Neuron (in vitro differentiated cells): ENCODE measurements around the gene TANC1.

Experiments
- H2AFZ ChIP-seq: one replicate; pipeline ENCODE4 v1.6.1; 2013; ENCODE audit warnings: low read depth, mild to moderate bottlenecking, inconsistent platforms, low read length, moderate library complexity
- H3K27me3 ChIP-seq: one replicate; pipeline ENCODE4 v1.6.1; 2013; ENCODE audit warnings: low read length; ENCODE audit not compliant: insufficient read depth
- H3K36me3 ChIP-seq: one replicate; pipeline ENCODE4 v1.6.1; 2013; ENCODE audit warnings: low read length; ENCODE audit not compliant: insufficient read depth
- H3K4me1 ChIP-seq: one replicate; pipeline ENCODE4 v1.6.1; 2013; ENCODE audit warnings: low read length; ENCODE audit not compliant: insufficient read depth
- H3K4me3 ChIP-seq: 2 replicates; pipeline ENCODE4 v1.5.1; 2013; ENCODE audit warnings: mild to moderate bottlenecking, low read length, moderate library complexity
- H3K9me3 ChIP-seq: one replicate; pipeline ENCODE4 v1.6.1; 2013; ENCODE audit warnings: low read length

Gene TANC1

DNA sequence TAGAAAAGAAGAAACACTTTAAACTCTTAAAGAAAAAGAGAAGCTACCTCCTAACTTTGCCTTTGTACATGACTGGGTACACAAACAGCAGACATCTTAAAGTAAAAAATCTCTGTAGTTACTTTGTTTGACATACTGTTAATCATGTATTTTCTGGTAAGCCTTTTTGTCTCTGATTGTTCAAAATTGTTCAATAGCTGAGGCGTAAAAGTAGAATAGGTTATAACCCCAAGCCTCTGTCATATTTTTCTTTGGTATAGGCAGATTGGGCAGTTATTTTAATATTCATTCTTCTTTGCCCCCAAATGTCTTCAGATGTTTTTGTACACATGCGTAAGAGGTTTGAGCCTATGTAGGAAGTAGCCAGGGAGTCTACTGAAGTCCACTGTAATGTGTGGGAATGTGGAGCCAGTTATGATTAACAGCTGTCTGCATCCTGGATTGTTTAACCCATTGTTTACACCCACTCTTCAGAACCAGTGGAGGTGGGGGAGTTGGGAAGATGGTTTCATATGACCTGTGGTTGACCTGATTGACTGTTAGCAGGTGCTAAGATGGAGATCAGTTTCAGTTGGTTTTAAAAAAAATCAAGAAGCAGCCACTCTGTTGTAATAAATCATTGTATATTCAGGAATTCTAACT lies 150.5 kb downstream of the TANC1 start:
- Histone ChIP-seq H2AFZ (no peak overlapping the region), H3K27me3 (no peaks in the 10 kb centered on the region), H3K4me3 (no peak overlapping the region), H3K36me3 (no peaks in the 10 kb centered on the region), H3K9me3 (no peaks in the 10 kb centered on the region), H3K4me1 (peaks cover 3% of the 10 kb centered on the region)

DNA sequence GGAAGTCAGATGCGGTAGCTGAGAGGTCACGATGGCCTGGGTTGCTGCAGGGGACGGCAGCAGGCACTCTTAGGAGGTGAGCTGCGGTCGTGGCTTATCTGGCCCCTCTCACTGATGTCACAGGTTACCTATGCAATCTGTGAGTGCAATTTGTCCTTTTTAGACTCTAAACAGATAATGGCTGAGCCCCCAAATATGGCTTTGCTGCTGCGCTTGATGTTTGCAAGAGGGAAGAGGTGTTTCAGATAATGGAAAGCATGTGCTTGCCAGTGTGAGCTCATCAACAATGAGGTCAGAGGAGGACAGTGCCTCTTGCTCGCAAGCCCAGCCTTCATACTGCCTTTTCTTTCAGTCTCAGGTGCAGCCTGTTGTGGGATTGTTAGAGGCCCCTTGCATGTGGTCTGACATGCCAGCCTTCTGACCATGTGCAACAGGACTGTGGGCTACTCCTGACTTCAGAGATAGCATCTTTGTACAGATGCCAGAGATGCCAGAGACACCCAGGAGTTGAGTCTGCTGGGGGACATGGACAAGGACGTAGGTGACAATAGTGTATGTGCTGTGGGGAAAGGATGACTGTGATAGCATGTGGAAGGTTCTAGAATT lies 151.3 kb downstream of the TANC1 start:
- no peak overlapping the region for H3K4me3 ChIP-seq
- no peak overlapping the region for H2AFZ ChIP-seq
- H3K9me3 ChIP-seq, result no peaks in the 10 kb centered on the region
- no peaks in the 10 kb centered on the region for H3K36me3 ChIP-seq
- H3K27me3 ChIP-seq, result no peaks in the 10 kb centered on the region
- peaks cover 3% of the 10 kb centered on the region for H3K4me1 ChIP-seq

DNA sequence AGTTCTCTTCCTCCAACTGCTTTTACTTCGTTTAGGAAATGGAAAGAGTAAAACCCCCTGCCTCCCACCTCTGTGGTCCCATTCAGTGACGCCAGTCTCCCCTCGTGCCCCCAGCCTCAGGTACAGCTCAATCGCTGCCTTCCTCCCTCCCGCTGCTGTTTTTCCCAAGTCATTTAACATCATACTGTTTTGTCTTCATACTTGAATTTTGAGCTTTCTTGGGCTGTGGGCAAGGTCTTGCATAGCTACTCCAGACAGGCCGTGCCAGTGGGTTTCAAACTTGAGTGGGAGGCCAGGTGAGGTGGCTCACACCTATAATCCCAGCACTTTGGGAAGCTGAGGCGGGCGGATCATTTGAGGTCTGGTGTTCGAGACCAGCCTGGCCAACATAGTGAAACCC lies 155.3 kb downstream of the TANC1 start:
- Histone ChIP-seq H3K4me1 (peaks cover 3% of the 10 kb centered on the region), H3K36me3 (no peaks in the 10 kb centered on the region), H2AFZ (no peak overlapping the region), H3K4me3 (no peak overlapping the region), H3K9me3 (no peaks in the 10 kb centered on the region), H3K27me3 (no peaks in the 10 kb centered on the region)

DNA sequence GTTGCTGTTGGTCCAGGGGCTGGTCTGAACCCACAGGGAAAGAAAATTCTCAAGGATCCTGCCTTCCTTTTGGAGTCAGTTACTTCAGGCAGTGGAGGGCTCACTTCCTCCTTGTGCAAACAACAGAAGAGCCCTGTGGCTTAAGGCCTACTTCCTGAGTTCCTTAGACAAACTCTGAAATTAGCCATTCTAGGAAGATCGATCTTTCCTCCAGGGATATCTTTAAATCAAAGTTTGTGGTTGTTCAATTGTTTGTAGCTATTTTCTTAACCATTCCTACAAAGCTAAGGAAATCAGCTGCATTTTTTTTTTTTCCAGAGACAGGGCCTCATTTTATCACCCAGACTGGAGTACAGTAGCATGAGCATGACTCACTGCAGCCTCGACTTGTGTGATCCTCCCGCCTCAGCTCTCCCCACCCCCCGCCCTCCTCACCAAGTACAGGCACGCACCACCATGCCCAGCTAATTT lies 156.0 kb downstream of the TANC1 start:
- Histone ChIP-seq H2AFZ (no peak overlapping the region), H3K27me3 (no peaks in the 10 kb centered on the region), H3K36me3 (no peaks in the 10 kb centered on the region), H3K4me3 (no peak overlapping the region), H3K4me1 (peaks cover 2% of the 10 kb centered on the region), H3K9me3 (no peaks in the 10 kb centered on the region)

DNA sequence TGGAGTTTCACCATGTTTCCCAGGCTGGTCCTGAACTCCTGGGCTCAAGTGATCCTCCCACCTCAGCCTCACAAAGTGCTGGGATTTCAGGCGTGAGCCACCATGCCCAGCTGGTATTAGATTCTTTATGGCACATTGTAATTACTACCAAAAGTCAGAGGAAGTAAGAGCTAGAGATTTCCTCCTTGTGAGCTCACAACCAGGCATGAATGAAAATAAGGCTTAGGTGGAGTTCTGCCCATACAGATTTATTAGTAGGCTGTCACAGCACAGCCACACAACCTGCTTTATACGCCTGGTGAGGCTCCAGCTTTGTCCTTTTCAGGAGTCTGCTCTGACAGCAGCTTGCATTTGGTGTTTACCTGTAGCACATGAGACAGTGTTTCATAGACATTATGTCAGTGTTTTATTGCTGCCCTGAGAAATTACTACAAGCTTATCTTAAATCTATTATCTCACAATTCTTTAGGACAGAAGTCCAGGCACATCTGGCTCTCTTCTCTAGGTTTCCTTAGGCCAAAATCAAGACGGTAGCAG lies 156.6 kb downstream of the TANC1 start:
- no peaks in the 10 kb centered on the region for H3K4me1 ChIP-seq
- H3K4me3 ChIP-seq, result no peak overlapping the region
- no peaks in the 10 kb centered on the region for H3K27me3 ChIP-seq
- no peaks in the 10 kb centered on the region for H3K36me3 ChIP-seq
- no peaks in the 10 kb centered on the region for H3K9me3 ChIP-seq
- H2AFZ ChIP-seq, result no peak overlapping the region

DNA sequence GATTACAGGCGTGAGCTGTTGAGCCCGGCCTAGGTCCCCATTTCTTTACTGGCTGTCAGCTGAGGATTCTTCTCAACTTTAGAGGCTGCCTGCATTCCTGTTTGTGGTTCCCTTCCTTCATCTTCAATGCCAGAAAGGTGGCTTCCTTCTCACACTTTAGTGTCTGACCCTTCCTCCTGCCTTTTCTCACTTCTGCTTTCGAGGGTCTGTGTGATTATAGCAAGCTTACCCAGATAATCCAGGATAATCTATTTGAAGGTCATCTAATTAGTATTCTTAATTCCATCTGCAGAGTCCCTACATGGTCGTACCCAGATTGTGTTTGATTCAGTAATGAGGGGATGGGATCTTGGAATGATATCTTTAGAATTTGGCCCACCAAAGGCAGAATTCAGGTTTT lies 157.4 kb downstream of the TANC1 start:
- Histone ChIP-seq H2AFZ (no peak overlapping the region), H3K36me3 (no peaks in the 10 kb centered on the region), H3K4me1 (no peaks in the 10 kb centered on the region), H3K9me3 (no peaks in the 10 kb centered on the region), H3K27me3 (no peaks in the 10 kb centered on the region), H3K4me3 (no peak overlapping the region)

DNA sequence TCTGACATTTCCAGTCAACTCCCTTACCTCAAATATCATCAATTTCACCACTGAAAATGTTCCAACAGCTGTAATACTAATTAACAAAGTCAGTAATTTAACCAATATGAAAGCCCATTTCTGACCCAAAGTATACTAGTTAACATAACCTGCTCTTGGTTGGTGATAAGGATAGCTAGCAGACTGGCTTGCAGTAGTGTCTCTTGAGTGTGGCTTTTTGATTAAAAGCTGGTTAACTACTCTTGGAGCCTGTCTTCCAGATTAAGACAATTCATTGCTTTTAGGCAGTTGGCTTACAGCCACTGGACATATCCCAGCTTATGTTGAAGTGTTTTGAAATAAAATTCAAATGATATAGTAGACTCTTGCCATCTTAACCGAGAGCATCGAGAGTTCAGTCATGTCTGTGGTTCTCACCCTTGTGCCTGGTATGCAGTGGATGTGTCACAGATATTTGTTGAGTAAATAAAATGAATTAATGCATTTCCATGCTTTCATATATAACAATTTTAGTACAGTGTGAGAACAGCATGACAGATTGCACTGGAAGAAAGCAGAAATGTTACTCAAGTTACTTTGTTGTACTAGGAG lies 158.1 kb downstream of the TANC1 start:
- Histone ChIP-seq H3K9me3 (no peaks in the 10 kb centered on the region), H2AFZ (no peak overlapping the region), H3K27me3 (no peaks in the 10 kb centered on the region), H3K4me3 (no peak overlapping the region), H3K4me1 (no peaks in the 10 kb centered on the region), H3K36me3 (no peaks in the 10 kb centered on the region)

DNA sequence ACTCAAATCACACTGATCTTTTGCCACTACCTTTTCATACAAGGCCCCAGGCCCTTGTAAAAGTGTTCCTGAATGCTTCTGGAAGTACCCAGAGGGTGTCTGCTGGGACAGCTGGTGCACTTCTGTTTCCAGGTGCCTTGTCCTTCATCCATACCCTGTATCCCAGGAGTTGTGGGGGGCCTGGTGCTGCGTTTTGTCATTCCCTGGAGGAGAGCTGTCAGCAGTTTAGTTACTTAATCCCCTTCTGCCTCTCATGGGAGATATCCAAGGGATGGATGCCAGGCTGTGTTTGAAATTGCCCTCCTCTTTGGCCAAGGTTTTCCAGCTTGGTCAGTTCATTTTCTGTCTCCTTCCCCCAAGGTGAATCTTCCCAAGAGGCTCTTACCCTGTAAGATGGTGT lies 159.8 kb downstream of the TANC1 start:
- H3K4me1 ChIP-seq, result no peaks in the 10 kb centered on the region
- H3K36me3 ChIP-seq, result no peaks in the 10 kb centered on the region
- H2AFZ ChIP-seq, result no peak overlapping the region
- no peaks in the 10 kb centered on the region for H3K27me3 ChIP-seq
- H3K4me3 ChIP-seq, result no peak overlapping the region
- H3K9me3 ChIP-seq, result no peaks in the 10 kb centered on the region

DNA sequence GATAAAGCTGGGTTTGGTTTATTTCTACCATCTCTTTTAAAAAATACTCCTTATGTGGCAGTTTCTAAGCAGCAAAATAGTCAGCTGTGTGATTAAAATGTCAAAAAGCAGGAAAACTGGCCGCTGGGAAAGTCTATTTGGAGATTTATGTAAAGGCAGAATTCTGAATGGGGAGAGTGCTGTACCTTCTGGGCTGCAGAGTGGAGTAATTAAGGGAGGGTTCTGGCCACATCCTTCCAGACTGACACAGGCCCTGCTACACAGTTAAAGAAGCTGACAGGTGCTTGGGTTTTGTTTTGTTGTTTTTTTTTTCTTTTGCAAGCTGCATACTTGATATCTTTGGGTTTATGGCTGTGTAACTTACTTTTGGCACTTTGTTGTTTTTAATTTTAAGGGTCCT lies 160.8 kb downstream of the TANC1 start:
- H3K27me3 ChIP-seq, result no peaks in the 10 kb centered on the region
- H3K4me3 ChIP-seq, result no peak overlapping the region
- H3K36me3 ChIP-seq, result no peaks in the 10 kb centered on the region
- H3K9me3 ChIP-seq, result no peaks in the 10 kb centered on the region
- no peak overlapping the region for H2AFZ ChIP-seq
- H3K4me1 ChIP-seq, result no peaks in the 10 kb centered on the region

DNA sequence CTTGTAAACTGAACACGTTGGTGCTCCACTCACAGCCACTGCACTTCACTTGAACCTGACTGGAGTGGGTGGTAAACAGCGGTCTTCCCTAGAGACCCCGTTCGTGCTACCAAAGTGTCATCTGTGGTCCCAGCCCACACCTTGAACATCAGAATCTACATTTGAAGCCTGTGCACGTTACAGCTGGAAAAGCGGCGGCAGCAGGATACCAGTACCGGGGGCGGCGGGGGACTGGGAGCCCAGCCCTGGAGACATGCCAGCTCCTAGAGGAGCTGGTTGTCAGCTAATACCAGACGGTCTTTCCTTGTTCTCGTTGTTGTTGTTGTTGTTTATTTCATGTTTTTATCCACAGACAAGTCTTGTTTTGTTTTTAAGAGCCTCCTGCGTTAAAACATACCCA lies 161.4 kb downstream of the TANC1 start:
- Histone ChIP-seq H3K4me1 (peaks cover 2% of the 10 kb centered on the region), H3K36me3 (no peaks in the 10 kb centered on the region), H3K9me3 (no peaks in the 10 kb centered on the region), H3K4me3 (no peak overlapping the region), H2AFZ (no peak overlapping the region), H3K27me3 (no peaks in the 10 kb centered on the region)

DNA sequence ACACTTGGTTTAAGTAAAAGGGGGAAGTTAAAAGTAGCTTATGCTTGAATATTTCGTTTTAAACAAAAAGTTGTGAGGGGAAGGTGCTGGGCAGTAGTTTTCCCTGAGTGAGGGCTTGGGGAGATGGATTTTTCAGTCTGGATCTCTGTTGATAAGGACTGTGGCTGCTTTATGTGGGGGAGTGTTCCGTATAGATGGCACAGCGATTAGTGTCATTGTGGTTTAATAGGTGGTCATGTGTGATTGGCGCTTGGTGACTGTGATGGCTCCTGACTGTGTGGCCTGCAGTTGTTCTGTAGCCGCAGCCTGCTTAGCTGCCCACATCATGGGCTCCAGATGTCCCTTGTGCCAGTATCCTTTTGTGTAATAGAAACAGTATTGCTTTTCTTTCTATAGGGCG lies 161.9 kb downstream of the TANC1 start:
- Histone ChIP-seq H3K4me1 (peaks cover 7% of the 10 kb centered on the region), H3K9me3 (no peaks in the 10 kb centered on the region), H3K4me3 (no peak overlapping the region), H2AFZ (no peak overlapping the region), H3K36me3 (no peaks in the 10 kb centered on the region), H3K27me3 (no peaks in the 10 kb centered on the region)

DNA sequence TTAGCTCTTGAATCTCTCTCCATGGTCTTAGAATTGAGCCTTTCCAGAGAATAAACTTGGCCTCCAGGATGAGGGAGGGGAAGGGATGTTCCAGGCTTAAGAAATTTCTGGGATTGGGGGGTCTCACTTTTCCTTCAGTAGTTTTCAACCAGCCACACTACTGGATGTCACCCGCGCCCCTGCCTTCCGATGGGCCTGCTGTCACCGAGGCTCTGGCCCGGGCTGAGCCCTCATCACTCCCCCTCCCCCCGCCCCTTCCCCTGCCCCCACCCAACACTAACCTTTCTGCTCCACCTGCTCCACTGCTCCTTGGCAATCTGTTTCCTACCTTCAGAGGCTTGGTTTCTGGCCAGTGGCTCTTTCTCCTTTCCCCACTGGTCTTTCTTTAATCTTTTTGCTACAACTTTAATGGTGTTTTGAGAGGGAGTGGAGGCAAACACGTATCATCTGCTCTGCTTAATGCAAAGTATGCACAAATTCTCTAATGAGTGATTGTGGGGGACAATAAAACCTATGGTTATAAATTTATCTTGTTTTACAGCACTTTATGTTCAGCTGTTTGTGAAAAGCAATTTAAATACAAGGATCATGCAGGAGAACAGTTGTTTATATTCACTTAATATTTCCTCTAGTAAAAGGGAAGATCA lies 162.9 kb downstream of the TANC1 start:
- Histone ChIP-seq H3K4me3 (no peak overlapping the region), H3K36me3 (no peaks in the 10 kb centered on the region), H3K4me1 (peaks cover 17% of the 10 kb centered on the region), H2AFZ (no peak overlapping the region), H3K9me3 (no peaks in the 10 kb centered on the region), H3K27me3 (no peaks in the 10 kb centered on the region)

DNA sequence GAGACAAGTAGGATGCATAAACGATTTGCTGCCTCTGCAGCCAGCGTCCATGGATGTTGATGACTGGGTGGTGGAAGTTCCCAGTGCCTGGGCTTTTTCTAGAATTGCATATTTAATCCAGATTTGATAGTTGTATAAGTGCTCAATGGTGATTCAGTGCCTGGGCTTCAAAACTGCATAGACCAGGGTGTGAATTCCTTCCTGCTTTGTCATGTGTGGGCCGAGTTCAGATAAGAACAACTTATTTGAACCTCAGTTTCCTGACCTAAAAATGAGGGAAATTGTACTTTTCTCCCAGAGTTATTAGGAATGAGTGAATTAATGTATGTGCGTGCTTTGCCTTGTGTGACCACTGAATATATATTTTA lies 163.5 kb downstream of the TANC1 start:
- peaks cover 17% of the 10 kb centered on the region for H3K4me1 ChIP-seq
- no peaks in the 10 kb centered on the region for H3K27me3 ChIP-seq
- no peaks in the 10 kb centered on the region for H3K36me3 ChIP-seq
- H3K9me3 ChIP-seq, result no peaks in the 10 kb centered on the region
- H2AFZ ChIP-seq, result no peak overlapping the region
- no peak overlapping the region for H3K4me3 ChIP-seq
